Measurements from ENCODE around the gene SEMA6C.

- TF ChIP-seq CTCF (conservative IDR thresholded peaks at IDR 0.05; ENCODE audit: low read length) (no peak), EZH2phosphoT487 (IDR thresholded peaks at IDR 0.05; ENCODE audit: borderline replicate concordance) (no peak)
These were observed 19.5 kb upstream of the SEMA6C start, which contains the start of the genes LYSMD1 and SCNM1 for GRCh38 chr1:151165738-151166504.

Data from Loucy (cell line).